Measurements from ENCODE around the gene RAB37. TPM values are rescaled to one million over a fixed set of nuclear protein-coding genes. Genes with fewer than 3 reads are reported as not detected.
A peak's percentile ranks its signal among the peaks of the same experiment; 100 is the strongest.

Gene RAB37
- total and polyA plus RNA-seq, 2 of the 13 experiments (the other 11 are each of a cell fraction or from before 2014, with no cell fraction given) = 0.91 to 3.7 TPM

- in situ Hi-C loops (cut with HindIII; ENCODE audit: extremely low pct_ligation_motif_present, low pct_unique_long_range_greater_than_20kb) (no loop called here), intact Hi-C loops (cut with micrococcal nuclease; ENCODE audit: unreplicated experiment) (no loop called here)
- WGBS (ENCODE audit: low lambda C conversion rate) = 39% methylated on average over 12 of the region's 12 CpGs
- ChIA-PET POLR2A (interaction anchor here (1.4 to 29.3 kb wide), 4 partner anchors 8 to 97 kb away, joined by 5 to 1459 read pairs (median 104); partner anchors contain the start of genes FDXR, NHERF1 and RAB37), CTCF (ENCODE audit: low intra/inter-chr PET ratio, low total read pairs) (interaction anchor here (1.5 to 12.2 kb wide), 2 partner anchors 9 to 28 kb away, joined by 3 to 219 read pairs; partner anchors contain the start of gene NHERF1)
- Histone ChIP-seq H3K9ac (ENCODE audit: insufficient read depth, low read depth, low read length) (peak overlapping the region; percentile 94), H3K27me3 (ENCODE audit: control insufficient read depth in 1 of 2, insufficient read depth in 2 of 2, low read length in 2 of 2) (no peaks in the 10 kb centered on the region; a peak in 1 of 5 replicates), H3K4me2 (ENCODE audit: low read depth, low read length) (peak overlapping the region; percentile 93), H3K4me1 (ENCODE audit: insufficient read depth, low read length) (peaks cover 58% of the 10 kb centered on the region), H3K36me3 (replicated peaks in 1 of 2; ENCODE audit: control insufficient read depth in 1 of 2, insufficient read depth in 2 of 2, low read length in 2 of 2) (peaks cover 23 to 28% of the 10 kb centered on the region in 2 experiments), H3K79me2 (ENCODE audit: insufficient read depth, low read length) (peaks cover 27% of the 10 kb centered on the region), H3K9me3 (ENCODE audit: low read length) (no peaks in the 10 kb centered on the region), H2AFZ (ENCODE audit: low read length) (no peak overlapping the region), H4K20me1 (ENCODE audit: insufficient read depth, low read length) (peaks cover under 1% of the 10 kb centered on the region; the same call in 1 of the 2 replicates), H3K27ac (ENCODE audit: extremely low read length, insufficient read depth, low read length) (peak overlapping the region; percentile 71), H3K4me3 (replicated peaks in 1 of 3; ENCODE audit: insufficient read depth in 1 of 3, low read depth in 2 of 3, low read length in 3 of 3) (peak overlapping the region; percentile 83 to 95 (median 94))
- TSS peak; percentile 82 for BruUV-seq (replicated peaks)
- ATAC-seq = no peak
- no peak for FAIRE-seq
- DNase-seq (ENCODE audit: low spot score) = no peak
- TF ChIP-seq ZNF468 (CRISPR knock-in tag; IDR thresholded peaks at IDR 0.05) (no peak), ZNF143 (CRISPR knock-in tag; IDR thresholded peaks at IDR 0.05) (no peak), ZNF766 (CRISPR knock-in tag; IDR thresholded peaks at IDR 0.05; ENCODE audit: borderline replicate concordance) (no peak), NFYC (CRISPR knock-in tag; IDR thresholded peaks at IDR 0.05) (no peak), SALL1 (CRISPR knock-in tag; IDR thresholded peaks at IDR 0.05) (no peak), ZFX (CRISPR knock-in tag; IDR thresholded peaks at IDR 0.05; ENCODE audit: low read depth) (no peak), ZBTB43 (CRISPR knock-in tag; conservative IDR thresholded peaks at IDR 0.05) (no peak), MAFG (CRISPR knock-in tag; IDR thresholded peaks at IDR 0.05) (no peak), ZSCAN25 (CRISPR knock-in tag; IDR thresholded peaks at IDR 0.05) (no peak), ZBTB10 (CRISPR knock-in tag; IDR thresholded peaks at IDR 0.05; ENCODE audit: borderline replicate concordance) (no peak), PAXIP1 (CRISPR knock-in tag; conservative IDR thresholded peaks at IDR 0.05) (no peak), MEF2D (CRISPR knock-in tag; IDR thresholded peaks at IDR 0.05) (0 out of 2 replicates have a peak, but pooled peaks have one; percentile 18), CENPT (CRISPR knock-in tag; IDR thresholded peaks at IDR 0.05; ENCODE audit: low read depth) (no peak), PAX8 (CRISPR knock-in tag; IDR thresholded peaks at IDR 0.05; ENCODE audit: borderline replicate concordance) (no peak), ZNF879 (CRISPR knock-in tag; IDR thresholded peaks at IDR 0.05) (peak; percentile 47; the same call in 1 of the 2 replicates), ZNF556 (CRISPR knock-in tag; IDR thresholded peaks at IDR 0.05; ENCODE audit: borderline replicate concordance) (no peak), NR2F6 (IDR thresholded peaks at IDR 0.05) (no peak), NR2F6 (CRISPR knock-in tag; IDR thresholded peaks at IDR 0.05) (no peak)
Measured at GRCh38 chr17:74775409-74776043, 38.5 kb downstream of the RAB37 start.

Measured in HepG2 (cell line).